ENCODE data around the gene CWH43. TPM values are rescaled to one million over a fixed set of nuclear protein-coding genes. Genes with fewer than 3 reads are reported as not detected.

Gene CWH43
- polyA plus RNA-seq (2013, experiment 1 of 2), result not detected
- polyA plus RNA-seq (2013, experiment 2 of 2), result not detected

- Histone ChIP-seq H3K27ac (ENCODE audit: low read depth, low read length) (no peak within 1 kb of the TSS), H3K4me1 (ENCODE audit: insufficient read depth, low read length) (no peaks in the 10 kb centered on the region), H3K36me3 (ENCODE audit: insufficient read depth, low read length) (no peaks in the 10 kb centered on the region), H3K4me3 (ENCODE audit: low read length) (peak within 1 kb of the TSS; percentile 52), H3K9me3 (ENCODE audit: insufficient read depth, low read depth, low read length) (peaks cover 13% of the 10 kb centered on the region; the same call in 1 of the 2 replicates), H3K27me3 (ENCODE audit: insufficient read depth, low read length) (peaks cover 50% of the 10 kb centered on the region), H3K9ac (ENCODE audit: low read depth, low read length) (peak within 1 kb of the TSS; percentile 16; the same call in 1 of the 2 replicates)
- WGBS, result 6% methylated on average over 63 of the region's 63 CpGs
These were observed at the start of gene CWH43 for GRCh38 chr4:48985976-48986653. Gene CWH43 (plus strand): TSS chr4:48986275. CDS start chr4:48986430, 155 bp downstream.

GRCh38 chr4:48937033-48937432, 49.0 kb upstream of the CWH43 start:
- H3K36me3 ChIP-seq (ENCODE audit: insufficient read depth, low read length), result no peaks in the 10 kb centered on the region
- no CpG with 5 or more reads among the region's 2 CpGs for WGBS
- no peaks in the 10 kb centered on the region for H3K4me1 ChIP-seq (ENCODE audit: insufficient read depth, low read length)
- no peak overlapping the region for H3K27ac ChIP-seq (ENCODE audit: low read depth, low read length)
- H3K4me3 ChIP-seq (ENCODE audit: low read length), result no peak overlapping the region
- H3K27me3 ChIP-seq (ENCODE audit: insufficient read depth, low read length), result no peaks in the 10 kb centered on the region
- no peak overlapping the region for H3K9ac ChIP-seq (ENCODE audit: low read depth, low read length)
- H3K9me3 ChIP-seq (ENCODE audit: insufficient read depth, low read depth, low read length), result 0 out of 2 replicates have a peak, but pooled peaks cover 10% of the 10 kb centered on the region

DNA sequence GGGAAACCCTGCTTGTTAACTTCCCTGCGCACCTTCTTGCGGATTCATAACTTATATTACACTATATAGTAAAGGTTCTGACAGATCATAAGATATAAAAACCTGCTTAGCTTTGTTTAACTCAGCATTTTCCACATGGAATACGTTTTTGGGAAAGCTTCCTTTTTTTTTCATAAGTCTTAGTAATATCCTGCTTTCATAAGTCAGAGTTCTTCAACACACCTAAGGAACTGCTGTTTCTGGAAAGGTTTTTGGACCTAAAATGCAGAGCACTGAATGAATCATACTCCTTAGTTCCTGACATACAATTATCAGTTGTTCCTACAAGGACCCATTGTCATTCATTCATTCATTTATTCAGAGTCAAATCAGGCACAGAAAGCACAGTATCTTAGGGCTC, 47.2 kb upstream of the CWH43 start:
- no peaks in the 10 kb centered on the region for H3K36me3 ChIP-seq (ENCODE audit: insufficient read depth, low read length)
- WGBS, result 87% methylated on average over 2 of the region's 3 CpGs
- no peak overlapping the region for H3K9ac ChIP-seq (ENCODE audit: low read depth, low read length)
- 0 out of 2 replicates have a peak, but pooled peaks cover 10% of the 10 kb centered on the region for H3K9me3 ChIP-seq (ENCODE audit: insufficient read depth, low read depth, low read length)
- H3K27me3 ChIP-seq (ENCODE audit: insufficient read depth, low read length), result no peaks in the 10 kb centered on the region
- H3K27ac ChIP-seq (ENCODE audit: low read depth, low read length), result no peak overlapping the region
- H3K4me3 ChIP-seq (ENCODE audit: low read length), result no peak overlapping the region
- H3K4me1 ChIP-seq (ENCODE audit: insufficient read depth, low read length), result no peaks in the 10 kb centered on the region

- Histone ChIP-seq H3K27me3 (ENCODE audit: insufficient read depth, low read length) (no peaks in the 10 kb centered on the region), H3K27ac (ENCODE audit: low read depth, low read length) (no peak overlapping the region)
These were observed 46.3 kb upstream of the CWH43 start for GRCh38 chr4:48939785-48940184.

DNA sequence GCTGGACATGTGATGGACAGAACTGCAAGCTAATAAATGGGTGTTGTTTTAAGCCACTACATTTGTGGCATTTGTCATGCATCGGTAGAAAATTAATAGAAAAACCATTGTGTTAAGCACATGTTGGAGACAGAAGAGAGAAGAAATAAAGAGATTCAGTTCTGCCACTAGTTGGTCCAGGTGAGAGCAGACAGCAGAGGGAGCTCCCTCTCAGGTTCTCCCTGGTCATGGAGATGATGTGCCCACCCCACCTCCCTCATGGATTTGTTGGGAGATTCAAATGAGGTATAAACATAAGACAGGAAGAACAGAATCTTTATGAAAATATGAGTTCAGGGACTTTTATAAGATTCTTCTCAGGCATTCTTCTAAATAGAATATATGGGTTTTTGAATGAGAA, 42.7 kb upstream of the CWH43 start:
- Histone ChIP-seq H3K27me3 (ENCODE audit: insufficient read depth, low read length) (no peaks in the 10 kb centered on the region; the same call in 1 of the 2 replicates), H3K36me3 (ENCODE audit: insufficient read depth, low read length) (no peaks in the 10 kb centered on the region), H3K9ac (ENCODE audit: low read depth, low read length) (no peak overlapping the region), H3K4me1 (ENCODE audit: insufficient read depth, low read length) (peaks cover 6% of the 10 kb centered on the region; the same call in 1 of the 2 replicates), H3K4me3 (ENCODE audit: low read length) (no peak overlapping the region), H3K27ac (ENCODE audit: low read depth, low read length) (no peak overlapping the region), H3K9me3 (ENCODE audit: insufficient read depth, low read depth, low read length) (0 out of 2 replicates have a peak, but pooled peaks cover 5% of the 10 kb centered on the region)
- 71% methylated on average over 1 of the region's 1 CpG for WGBS

More at GRCh38 chr4:48939785-48940184, 46.3 kb upstream of the CWH43 start:
- Histone ChIP-seq H3K4me3 (ENCODE audit: low read length) (no peak overlapping the region), H3K9me3 (ENCODE audit: insufficient read depth, low read depth, low read length) (0 out of 2 replicates have a peak, but pooled peaks cover 10% of the 10 kb centered on the region), H3K9ac (ENCODE audit: low read depth, low read length) (no peak overlapping the region), H3K4me1 (ENCODE audit: insufficient read depth, low read length) (0 out of 2 replicates have a peak, but pooled peaks cover under 1% of the 10 kb centered on the region), H3K36me3 (ENCODE audit: insufficient read depth, low read length) (no peaks in the 10 kb centered on the region)

GRCh38 chr4:48944252-48944651, 41.8 kb upstream of the CWH43 start:
- Histone ChIP-seq H3K27me3 (ENCODE audit: insufficient read depth, low read length) (no peaks in the 10 kb centered on the region; the same call in 1 of the 2 replicates), H3K4me1 (ENCODE audit: insufficient read depth, low read length) (peaks cover 6% of the 10 kb centered on the region; the same call in 1 of the 2 replicates), H3K4me3 (ENCODE audit: low read length) (no peak overlapping the region), H3K9me3 (ENCODE audit: insufficient read depth, low read depth, low read length) (no peaks in the 10 kb centered on the region), H3K27ac (ENCODE audit: low read depth, low read length) (no peak overlapping the region), H3K36me3 (ENCODE audit: insufficient read depth, low read length) (no peaks in the 10 kb centered on the region), H3K9ac (ENCODE audit: low read depth, low read length) (no peak overlapping the region)
- 90% methylated on average over 8 of the region's 8 CpGs for WGBS

DNA sequence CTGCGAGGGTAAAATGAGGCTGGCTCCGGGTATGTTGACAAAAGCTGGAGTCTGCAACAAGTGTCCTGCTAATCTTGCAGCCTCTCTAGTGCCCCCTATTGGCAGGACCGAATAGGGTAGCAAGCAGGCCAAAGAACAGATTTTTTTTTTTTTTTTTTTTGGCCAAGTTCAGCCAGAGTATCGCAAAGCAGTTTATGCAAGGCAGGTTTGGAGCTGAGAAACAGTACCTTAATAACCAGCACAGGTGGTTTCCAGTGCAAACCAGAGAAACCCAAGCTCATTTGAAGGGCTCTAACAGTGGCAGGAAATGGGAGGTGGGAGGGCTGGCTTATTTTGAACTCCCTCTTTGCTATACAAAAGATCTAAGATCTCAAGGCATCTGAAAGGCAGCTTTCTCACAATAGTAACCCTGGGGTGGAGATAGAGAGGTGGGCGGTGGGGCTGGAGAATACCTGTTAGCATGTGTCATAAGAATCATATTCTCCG, 41.3 kb upstream of the CWH43 start:
- H3K9ac ChIP-seq (ENCODE audit: low read depth, low read length), result no peak overlapping the region
- H3K36me3 ChIP-seq (ENCODE audit: insufficient read depth, low read length), result no peaks in the 10 kb centered on the region
- H3K4me1 ChIP-seq (ENCODE audit: insufficient read depth, low read length), result peaks cover 6% of the 10 kb centered on the region; the same call in 1 of the 2 replicates
- H3K27me3 ChIP-seq (ENCODE audit: insufficient read depth, low read length), result no peaks in the 10 kb centered on the region; the same call in 1 of the 2 replicates
- no peak overlapping the region for H3K27ac ChIP-seq (ENCODE audit: low read depth, low read length)
- WGBS, result 59% methylated on average over 6 of the region's 6 CpGs
- no peaks in the 10 kb centered on the region for H3K9me3 ChIP-seq (ENCODE audit: insufficient read depth, low read depth, low read length)
- H3K4me3 ChIP-seq (ENCODE audit: low read length), result no peak overlapping the region

DNA sequence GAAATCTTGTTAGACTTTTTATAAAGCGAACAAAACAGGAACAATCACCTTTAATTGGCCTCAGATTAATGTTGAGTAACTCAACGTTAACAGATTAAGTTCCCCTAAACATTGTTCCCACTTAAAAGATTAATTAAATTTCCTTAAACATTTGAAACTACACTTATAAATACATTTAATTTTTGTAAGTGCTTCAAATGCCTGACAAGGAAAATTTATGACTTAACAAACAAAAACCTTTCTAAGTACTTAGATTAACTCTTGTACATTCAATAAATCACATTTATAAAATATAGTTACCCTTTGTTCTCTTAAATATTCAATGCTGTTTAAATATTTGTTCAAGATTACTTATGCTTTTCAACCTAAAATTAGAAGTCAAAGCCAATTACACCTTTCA, 40.1 kb upstream of the CWH43 start:
- H3K4me1 ChIP-seq (ENCODE audit: insufficient read depth, low read length), result peaks cover 6% of the 10 kb centered on the region; the same call in 1 of the 2 replicates
- no peaks in the 10 kb centered on the region for H3K36me3 ChIP-seq (ENCODE audit: insufficient read depth, low read length)
- no peaks in the 10 kb centered on the region; the same call in 1 of the 2 replicates for H3K27me3 ChIP-seq (ENCODE audit: insufficient read depth, low read length)
- no peaks in the 10 kb centered on the region for H3K9me3 ChIP-seq (ENCODE audit: insufficient read depth, low read depth, low read length)
- H3K4me3 ChIP-seq (ENCODE audit: low read length), result no peak overlapping the region
- WGBS, result 98% methylated on average over 2 of the region's 2 CpGs
- H3K27ac ChIP-seq (ENCODE audit: low read depth, low read length), result no peak overlapping the region
- H3K9ac ChIP-seq (ENCODE audit: low read depth, low read length), result no peak overlapping the region

DNA sequence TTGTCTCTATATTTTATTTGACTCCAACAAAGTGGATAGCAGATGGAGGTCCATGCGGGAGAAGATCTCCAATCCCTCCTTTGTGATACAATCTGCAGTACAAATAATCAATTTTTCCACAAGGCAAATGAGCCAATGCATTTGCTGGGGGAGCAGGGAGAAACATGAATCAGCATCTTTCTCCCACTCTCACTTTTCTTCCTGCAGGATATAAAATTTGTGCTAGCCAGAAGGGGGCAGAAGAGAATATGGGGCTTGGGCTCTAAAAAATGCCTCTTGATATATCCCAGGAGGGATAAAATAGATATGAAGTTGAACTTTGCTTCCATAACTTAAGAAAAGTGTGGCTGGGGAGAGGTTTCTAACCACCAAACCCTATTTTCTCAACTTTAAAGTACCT, 38.3 kb upstream of the CWH43 start:
- Histone ChIP-seq H3K4me1 (ENCODE audit: insufficient read depth, low read length) (peaks cover 6% of the 10 kb centered on the region; the same call in 1 of the 2 replicates), H3K27me3 (ENCODE audit: insufficient read depth, low read length) (no peaks in the 10 kb centered on the region; the same call in 1 of the 2 replicates)
- WGBS, result 100% methylated on average over 1 of the region's 1 CpG

GRCh38 chr4:48949086-48949485, 37.0 kb upstream of the CWH43 start:
- Histone ChIP-seq H3K27me3 (ENCODE audit: insufficient read depth, low read length) (no peaks in the 10 kb centered on the region; the same call in 1 of the 2 replicates), H3K4me1 (ENCODE audit: insufficient read depth, low read length) (peaks cover 15% of the 10 kb centered on the region), H3K9ac (ENCODE audit: low read depth, low read length) (no peak overlapping the region), H3K4me3 (ENCODE audit: low read length) (no peak overlapping the region), H3K27ac (ENCODE audit: low read depth, low read length) (no peak overlapping the region), H3K9me3 (ENCODE audit: insufficient read depth, low read depth, low read length) (peaks cover 11% of the 10 kb centered on the region; the same call in 1 of the 2 replicates), H3K36me3 (ENCODE audit: insufficient read depth, low read length) (no peaks in the 10 kb centered on the region)

More for the DNA sequence above, 38.3 kb upstream of the CWH43 start:
- peaks cover 11% of the 10 kb centered on the region; the same call in 1 of the 2 replicates for H3K9me3 ChIP-seq (ENCODE audit: insufficient read depth, low read depth, low read length)
- no peaks in the 10 kb centered on the region for H3K36me3 ChIP-seq (ENCODE audit: insufficient read depth, low read length)
- no peak overlapping the region for H3K4me3 ChIP-seq (ENCODE audit: low read length)
- H3K27ac ChIP-seq (ENCODE audit: low read depth, low read length), result no peak overlapping the region
- H3K9ac ChIP-seq (ENCODE audit: low read depth, low read length), result no peak overlapping the region

DNA sequence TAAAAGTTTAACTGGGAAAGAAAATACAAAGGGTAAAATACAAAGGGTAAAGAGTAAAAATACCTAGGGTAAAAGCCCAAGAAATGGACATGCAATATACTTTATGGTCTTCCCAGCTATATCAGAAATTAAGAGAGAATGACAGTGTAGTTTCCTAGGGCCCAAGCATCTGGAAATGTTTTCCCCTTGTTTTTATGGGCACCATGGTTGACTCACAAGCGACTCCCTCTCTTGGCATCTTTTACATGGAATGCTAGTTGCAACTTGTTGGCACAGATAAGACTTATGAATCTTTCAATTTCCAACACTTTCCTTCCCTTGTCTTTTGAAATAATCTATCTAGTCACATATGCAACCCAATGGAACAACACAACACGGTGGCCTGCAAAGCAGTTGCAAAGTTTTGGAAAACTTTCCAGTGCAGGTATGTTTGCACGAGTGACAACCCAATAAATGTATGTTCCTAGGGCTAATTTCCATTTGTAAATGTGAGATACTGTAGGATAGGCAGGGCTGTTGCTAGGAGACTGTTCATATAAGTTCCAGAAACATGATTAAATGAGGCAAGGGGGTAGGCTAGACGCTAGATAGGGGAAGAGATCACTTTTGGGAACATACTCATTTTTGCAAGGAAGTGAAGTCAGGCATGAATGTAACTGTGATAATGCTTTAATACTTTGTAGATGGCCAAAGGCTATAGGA, 36.4 kb upstream of the CWH43 start:
- Histone ChIP-seq H3K27ac (ENCODE audit: low read depth, low read length) (no peak overlapping the region), H3K27me3 (ENCODE audit: insufficient read depth, low read length) (no peaks in the 10 kb centered on the region; the same call in 1 of the 2 replicates), H3K4me1 (ENCODE audit: insufficient read depth, low read length) (peaks cover 21% of the 10 kb centered on the region), H3K9me3 (ENCODE audit: insufficient read depth, low read depth, low read length) (peaks cover 11% of the 10 kb centered on the region; the same call in 1 of the 2 replicates), H3K4me3 (ENCODE audit: low read length) (no peak overlapping the region), H3K36me3 (ENCODE audit: insufficient read depth, low read length) (no peaks in the 10 kb centered on the region), H3K9ac (ENCODE audit: low read depth, low read length) (no peak overlapping the region)
- WGBS, result 91% methylated on average over 4 of the region's 4 CpGs
